IPS-NIHi7 (cell line): ENCODE results near the gene DXO.
"Not testable (repeated sequence)": the region's sequence is repeated elsewhere in the genome, so short reads cannot be mapped to it uniquely, and the experiment has no call there.

Experiments
- DNase-seq: peaks from one replicate; pipeline ENCODE4 v3.0.0; 2012; ENCODE audit warnings: mixed read lengths; ENCODE audit errors: extremely low spot score

Gene DXO

GRCh38 chr6:31958741-31959739, 12.9 kb downstream of the DXO start, which contains the start of the genes NELFE and SKIC2:
NELFE (minus strand) TSS chr6:31958971; CDS start chr6:31958446, 525 bp downstream.
SKIC2 (plus strand) TSS chr6:31959175; CDS start chr6:31959193, 18 bp downstream.
- DNase-seq, result peak; percentile 100

DNA sequence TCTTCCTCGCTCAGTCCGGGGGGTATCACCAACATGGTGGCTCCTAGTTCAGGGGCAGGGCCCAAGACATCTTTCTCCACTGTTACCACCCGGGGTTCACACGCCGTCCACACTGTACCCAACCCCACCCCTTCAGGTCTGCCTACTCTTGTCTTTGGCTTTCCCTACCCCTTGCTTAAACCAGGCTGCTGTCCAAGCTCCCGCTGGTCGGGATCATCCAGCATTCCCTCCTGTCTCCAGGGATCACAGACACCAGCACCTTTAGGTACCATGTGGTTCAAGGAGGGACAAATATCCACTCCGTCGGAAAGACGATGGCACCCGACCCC, 13.6 kb downstream of the DXO start:
- no peak for DNase-seq

- no peak for DNase-seq
These were observed 15.1 kb downstream of the DXO start for GRCh38 chr6:31956796-31957195.

DNA sequence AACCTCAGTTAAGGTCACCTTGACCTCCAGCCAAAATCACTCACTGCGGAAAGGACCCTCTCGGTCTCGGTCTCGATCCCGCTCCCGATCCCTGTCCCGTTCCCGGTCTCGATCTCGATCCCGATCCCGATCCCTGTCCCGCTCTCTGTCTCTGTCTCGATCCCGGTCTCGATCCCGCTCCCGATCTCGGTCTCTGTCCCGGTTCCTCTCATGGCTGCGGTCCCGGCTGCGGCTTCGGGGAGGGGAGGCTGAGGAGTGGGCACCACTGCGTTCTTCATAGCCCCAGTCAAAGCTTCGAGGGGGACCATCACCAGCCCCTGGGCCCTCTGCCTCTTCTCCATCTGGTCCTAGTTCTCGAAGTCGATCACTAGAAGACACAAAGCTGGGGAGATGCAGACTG, 17.4 kb downstream of the DXO start:
- no peak for DNase-seq

- DNase-seq, result no peak
These were observed 19.0 kb downstream of the DXO start for GRCh38 chr6:31952890-31953289.

DNA sequence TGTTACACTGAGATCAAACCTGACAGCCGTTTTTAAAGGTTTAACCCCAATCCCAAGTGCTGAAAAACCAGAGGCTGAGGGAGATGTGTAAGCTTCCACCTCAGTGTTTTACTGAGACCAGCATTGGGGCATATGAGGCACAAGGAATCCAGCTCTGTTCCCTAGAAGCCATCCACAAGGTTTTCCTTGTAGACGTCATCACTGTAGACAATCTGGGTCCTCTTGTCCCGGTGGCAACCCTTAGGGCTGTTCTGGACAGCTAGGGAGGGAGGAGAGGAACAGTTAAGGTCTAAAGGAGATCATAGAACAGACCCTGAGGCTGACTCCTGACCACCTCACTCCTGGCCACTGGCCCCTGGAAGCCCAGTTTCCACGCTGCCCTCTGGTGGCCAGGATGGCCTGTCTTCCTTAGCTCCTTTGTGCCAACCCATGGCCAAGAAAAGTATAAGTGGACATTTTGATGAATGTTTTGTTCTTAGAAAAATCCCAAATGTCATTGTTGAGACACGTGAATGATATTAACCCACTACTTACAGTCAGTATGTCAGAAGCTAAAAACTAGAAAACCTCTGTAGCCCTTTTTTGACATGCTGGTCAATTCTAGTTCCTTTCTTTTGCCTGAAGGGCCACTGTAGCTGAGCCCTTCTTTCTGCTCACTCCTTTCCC, 19.7 kb downstream of the DXO start:
- peak; percentile 75 for DNase-seq

DNA sequence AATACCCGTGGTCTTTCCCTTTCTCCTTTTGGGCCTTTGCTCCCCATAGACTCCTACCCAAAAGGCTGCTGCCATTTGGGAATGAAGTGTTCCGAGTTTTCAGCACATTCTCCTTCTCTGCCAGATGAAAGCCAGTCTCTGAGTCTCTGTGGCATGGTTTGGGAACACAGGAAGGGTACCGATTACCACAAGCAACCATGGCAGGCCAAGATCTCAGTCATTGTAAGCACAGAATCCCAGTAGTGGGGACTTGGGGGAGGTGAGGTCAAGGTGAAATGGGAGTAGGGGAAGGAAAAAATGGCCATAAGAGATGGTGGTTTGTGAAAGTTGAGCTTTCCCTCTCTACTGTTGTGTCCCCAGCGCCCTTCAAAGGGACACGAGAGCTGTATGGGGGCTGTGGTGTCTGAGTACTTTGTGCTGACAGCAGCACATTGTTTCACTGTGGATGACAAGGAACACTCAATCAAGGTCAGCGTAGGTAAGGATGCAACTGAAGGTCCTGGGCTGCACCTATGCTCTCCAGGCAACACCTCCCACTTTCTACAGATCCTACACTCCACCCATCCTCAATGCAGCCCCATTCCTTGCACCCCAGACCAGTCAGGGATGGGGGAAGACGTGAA, 21.9 kb downstream of the DXO start:
- no peak for DNase-seq

DNA sequence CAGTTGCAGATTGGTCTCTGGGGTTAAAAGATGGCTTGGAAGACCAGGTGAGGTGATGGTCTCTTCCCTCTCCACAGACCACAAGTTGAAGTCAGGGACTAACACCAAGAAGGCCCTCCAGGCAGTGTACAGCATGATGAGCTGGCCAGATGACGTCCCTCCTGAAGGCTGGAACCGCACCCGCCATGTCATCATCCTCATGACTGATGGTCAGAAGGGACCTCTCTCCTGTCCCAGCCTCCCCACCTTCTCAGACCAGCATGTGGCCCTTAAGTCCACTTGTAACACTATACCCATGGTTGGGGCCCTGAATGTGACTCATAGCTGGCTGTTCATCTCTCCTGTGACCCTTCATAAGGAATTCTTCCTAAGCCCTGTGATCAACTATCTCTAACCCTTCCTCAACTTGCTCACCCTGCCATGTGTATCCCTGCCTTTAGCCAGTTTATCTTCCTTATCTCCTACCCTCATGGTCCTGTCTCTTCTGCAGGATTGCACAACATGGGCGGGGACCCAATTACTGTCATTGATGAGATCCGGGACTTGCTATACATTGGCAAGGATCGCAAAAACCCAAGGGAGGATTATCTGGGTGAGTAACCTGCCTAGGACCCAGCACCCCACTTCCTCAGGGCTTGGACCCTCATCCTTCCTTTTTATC, 23.1 kb downstream of the DXO start:
- DNase-seq, result no peak

GRCh38 chr6:31948306-31948705, 23.6 kb downstream of the DXO start:
- DNase-seq, result no peak

GRCh38 chr6:31947864-31948263, 24.1 kb downstream of the DXO start:
- DNase-seq, result no peak

- DNase-seq, result no peak
These were observed 24.8 kb downstream of the DXO start for GRCh38 chr6:31947070-31947675.

GRCh38 chr6:31946370-31946885, 25.5 kb downstream of the DXO start:
- no peak for DNase-seq

- peak; percentile 58 for DNase-seq
These were observed 26.2 kb downstream of the DXO start, which contains the start of gene CFB for GRCh38 chr6:31945507-31946369. CFB (plus strand) TSS chr6:31946095; CDS start chr6:31946222, 127 bp downstream.

GRCh38 chr6:31945154-31945506, 26.8 kb downstream of the DXO start:
- no peak for DNase-seq

GRCh38 chr6:31943742-31944141, 28.2 kb downstream of the DXO start:
- no peak for DNase-seq

DNA sequence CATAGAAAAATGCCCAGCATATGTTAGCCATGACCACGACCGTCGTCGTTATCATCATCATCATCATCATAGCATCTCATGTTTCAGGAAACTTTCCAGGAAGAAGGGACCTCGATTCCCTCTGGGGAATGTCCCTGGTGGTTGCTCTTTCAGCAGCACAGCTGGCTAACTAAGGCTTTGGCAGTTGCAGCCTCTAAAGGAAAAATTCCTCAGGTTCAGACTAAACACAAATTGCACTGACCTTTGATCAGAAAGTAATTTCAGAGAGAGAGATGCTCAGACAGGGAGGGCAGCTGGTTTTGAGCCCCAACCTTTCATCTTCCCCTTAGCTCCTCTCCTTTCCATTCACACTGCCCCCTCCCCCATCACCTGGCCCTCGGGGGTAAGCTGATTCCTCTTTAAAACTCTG, 31.7 kb downstream of the DXO start:
- DNase-seq, result no peak

DNA sequence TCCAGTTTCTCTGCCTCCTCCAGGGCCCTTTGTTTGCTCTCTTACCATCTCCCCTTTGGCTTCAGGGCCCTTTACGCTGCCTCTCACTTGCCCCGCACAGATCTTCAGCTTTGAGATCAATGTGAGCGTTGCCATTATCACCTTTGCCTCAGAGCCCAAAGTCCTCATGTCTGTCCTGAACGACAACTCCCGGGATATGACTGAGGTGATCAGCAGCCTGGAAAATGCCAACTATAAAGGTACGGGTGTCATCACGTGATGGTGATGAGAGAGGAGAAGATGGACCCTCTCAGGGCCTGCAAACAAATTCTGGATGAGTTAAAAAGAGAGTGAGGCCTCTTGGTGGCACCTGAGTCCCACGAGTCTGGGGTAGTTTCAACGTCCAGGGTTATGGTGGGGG, 36.1 kb downstream of the DXO start:
- no peak for DNase-seq

- no peak for DNase-seq
These were observed 36.9 kb downstream of the DXO start for GRCh38 chr6:31935021-31935420.

DNA sequence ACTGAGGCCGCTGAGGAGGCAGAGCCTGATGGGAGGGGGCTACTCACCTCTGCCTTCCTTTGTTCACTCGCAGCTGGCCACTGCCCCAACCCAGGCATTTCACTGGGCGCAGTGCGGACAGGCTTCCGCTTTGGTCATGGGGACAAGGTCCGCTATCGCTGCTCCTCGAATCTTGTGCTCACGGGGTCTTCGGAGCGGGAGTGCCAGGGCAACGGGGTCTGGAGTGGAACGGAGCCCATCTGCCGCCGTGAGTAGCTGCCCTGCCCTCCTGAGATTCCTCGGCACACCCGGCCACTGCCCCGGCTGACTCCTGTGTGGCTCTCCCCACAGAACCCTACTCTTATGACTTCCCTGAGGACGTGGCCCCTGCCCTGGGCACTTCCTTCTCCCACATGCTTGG, 38.4 kb downstream of the DXO start:
- no peak for DNase-seq

DNA sequence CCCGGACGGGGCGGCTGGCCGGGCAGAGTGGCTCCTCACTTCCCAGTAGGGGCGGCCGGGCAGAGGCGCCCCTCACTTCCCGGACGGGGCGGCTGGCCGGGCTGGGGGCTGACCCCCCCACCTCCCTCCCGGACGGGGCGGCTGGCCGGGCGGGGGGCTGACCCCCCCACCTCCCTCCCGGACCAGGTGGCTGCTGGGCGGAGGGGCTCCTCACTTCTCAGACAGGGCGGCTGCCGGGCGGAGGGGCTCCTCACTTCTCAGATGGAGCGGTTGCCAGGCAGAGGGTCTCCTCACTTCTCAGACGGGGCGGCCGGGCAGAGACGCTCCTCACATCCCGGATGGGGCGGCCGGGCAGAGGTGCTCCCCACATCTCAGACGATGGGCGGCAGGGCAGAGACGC, 39.8 kb downstream of the DXO start:
- DNase-seq, result not testable (repeated sequence)
